Activated CD8-positive, alpha-beta memory T cell treated with anti-CD3 and anti-CD28 coated beads, Interleukin-2, amount 10 ng/mL, durations not matched to agents 7 days and 5 days (primary cell): ENCODE results near the gene CCDC92B. TPM values are rescaled to one million over a fixed set of nuclear protein-coding genes. Genes with fewer than 3 reads are reported as not detected.

Source experiments
- ATAC-seq: fragments of 150-1000 bp; cut with Tn5 transposase; one replicate; pipeline ENCODE4 v1.10.0; 2021; ENCODE audit warnings: moderate library complexity
- CTCF ChIA-PET: fragments of 350-600 bp; sonication (Branson Sonifier 250); formaldehyde crosslinking; loops from one replicate; lab custom pipeline; 2021; ENCODE audit warnings: antibody characterized with exemption; lab: Charles Lee
- DNase-seq: peaks from one replicate; pipeline ENCODE4 v3.0.0-alpha.2; 2020
- H3K27ac Mint-ChIP-seq: one replicate; pipeline ENCODE4 v1.8.0; 2021; ENCODE audit warnings: mild to moderate bottlenecking, mixed read lengths
- H3K27me3 Mint-ChIP-seq: one replicate; pipeline ENCODE4 v1.8.0; 2021; ENCODE audit warnings: mixed read lengths
- H3K36me3 Mint-ChIP-seq: one replicate; pipeline ENCODE4 v1.8.0; 2021; ENCODE audit warnings: mild to moderate bottlenecking, mixed read lengths
- H3K4me1 Mint-ChIP-seq: one replicate; pipeline ENCODE4 v1.8.0; 2021; ENCODE audit warnings: mixed read lengths
- H3K4me3 Mint-ChIP-seq: one replicate; pipeline ENCODE4 v1.8.0; 2021; ENCODE audit warnings: mild to moderate bottlenecking, moderate library complexity, mixed read lengths
- H3K9me3 Mint-ChIP-seq: one replicate; pipeline ENCODE4 v1.8.0; 2022; ENCODE audit warnings: low read depth, mixed read lengths
- total RNA-seq, 2 experiments: library from RNA; stranded (reverse); gene quantifications; one replicate each; pipeline ENCODE4 v1.2.3, GENCODE V29; 2021

CCDC92B gene
- total RNA-seq, 2 experiments from 2014 or later: 0.12 TPM; not detected in 1

DNA sequence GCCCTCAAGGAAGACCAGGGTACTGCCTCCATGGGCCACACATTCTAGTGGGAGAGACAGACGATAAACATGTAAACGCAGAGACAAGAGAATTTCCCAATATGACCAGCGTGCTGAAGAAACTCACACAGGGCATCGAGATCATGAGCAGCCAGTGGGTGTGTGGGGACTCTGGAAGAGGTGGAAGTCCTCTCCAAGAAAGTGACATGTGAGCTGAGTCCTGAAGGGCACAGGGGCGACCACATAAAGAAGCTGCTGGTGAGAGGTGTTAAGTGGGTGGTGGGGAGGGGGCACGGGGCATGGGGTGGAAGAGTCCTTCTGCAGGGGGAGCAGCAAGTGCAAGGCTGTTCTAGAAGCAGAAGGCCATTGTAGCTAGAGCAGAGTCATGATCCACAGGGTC lies 25.8 kb upstream of the CCDC92B start:
- Mint-ChIP-seq H3K36me3 (no peaks in the 10 kb centered on the region), H3K9me3 (no peaks in the 10 kb centered on the region), H3K4me3 (no peak overlapping the region), H3K27ac (no peak overlapping the region), H3K27me3 (peaks cover 48% of the 10 kb centered on the region), H3K4me1 (peaks cover 7% of the 10 kb centered on the region)
- CTCF ChIA-PET: interaction anchor here (3.5 kb wide), 1 partner anchor 11 kb away, joined by 17 read pairs; no protein-coding TSS in a partner anchor
- DNase-seq (no peak), ATAC-seq (no peak)

DNA sequence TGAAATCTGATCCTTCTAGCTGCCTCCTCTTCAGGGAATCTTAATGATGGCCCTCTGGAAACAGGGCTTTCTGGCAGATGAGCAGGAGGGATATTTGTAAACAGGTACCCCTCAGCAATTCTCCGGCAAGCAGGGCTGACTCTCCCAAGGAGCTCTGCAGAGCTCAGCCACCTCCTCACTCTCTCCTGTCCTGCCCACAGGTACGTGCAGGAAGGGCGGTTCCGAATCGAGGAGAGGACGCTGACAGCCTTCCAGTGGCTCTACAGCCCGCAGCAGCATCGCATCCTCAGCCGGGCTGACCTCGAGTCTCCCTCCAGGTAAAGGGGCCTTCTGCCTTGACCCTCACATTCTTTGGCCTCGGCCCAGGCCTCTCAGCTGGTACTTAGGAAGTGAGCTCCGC lies 20.7 kb upstream of the CCDC92B start:
- DNase-seq (no peak), ATAC-seq (no peak)
- H3K9me3 Mint-ChIP-seq: no peaks in the 10 kb centered on the region
- H3K27me3 Mint-ChIP-seq: peaks cover 25% of the 10 kb centered on the region
- H3K27ac Mint-ChIP-seq: no peak overlapping the region
- H3K4me1 Mint-ChIP-seq: no peaks in the 10 kb centered on the region
- H3K36me3 Mint-ChIP-seq: no peaks in the 10 kb centered on the region
- no peak overlapping the region for H3K4me3 Mint-ChIP-seq
- CTCF ChIA-PET: interaction anchor here (1.2 to 1.6 kb wide), 2 partner anchors 8 to 146 kb away, joined by 3 to 4 read pairs; no protein-coding TSS in a partner anchor

DNA sequence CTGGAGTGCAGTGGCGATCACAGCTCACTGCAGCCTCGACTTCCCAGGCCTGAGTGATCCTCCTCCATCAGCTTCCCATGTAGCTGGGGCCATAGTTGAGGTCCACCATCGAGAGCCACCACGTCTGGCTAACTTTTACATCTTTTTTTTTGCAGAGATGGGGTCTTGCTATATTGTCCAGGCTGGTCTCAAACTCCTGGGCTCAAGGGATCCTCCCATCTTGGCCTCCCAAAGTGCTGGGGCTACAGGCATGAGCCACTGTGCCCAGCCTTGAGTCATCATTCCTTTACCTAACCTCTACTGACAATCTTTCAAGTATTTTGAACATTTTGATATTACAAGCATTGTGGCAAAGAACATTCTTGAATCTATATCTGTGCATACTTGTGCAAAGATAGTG lies 9.4 kb upstream of the CCDC92B start:
- Mint-ChIP-seq H3K27me3 (peaks cover 37% of the 10 kb centered on the region), H3K4me1 (no peaks in the 10 kb centered on the region), H3K4me3 (no peak overlapping the region), H3K36me3 (no peaks in the 10 kb centered on the region), H3K27ac (no peak overlapping the region), H3K9me3 (no peaks in the 10 kb centered on the region)
- no peak for DNase-seq
- no peak for ATAC-seq
- CTCF ChIA-PET: no interaction called here

DNA sequence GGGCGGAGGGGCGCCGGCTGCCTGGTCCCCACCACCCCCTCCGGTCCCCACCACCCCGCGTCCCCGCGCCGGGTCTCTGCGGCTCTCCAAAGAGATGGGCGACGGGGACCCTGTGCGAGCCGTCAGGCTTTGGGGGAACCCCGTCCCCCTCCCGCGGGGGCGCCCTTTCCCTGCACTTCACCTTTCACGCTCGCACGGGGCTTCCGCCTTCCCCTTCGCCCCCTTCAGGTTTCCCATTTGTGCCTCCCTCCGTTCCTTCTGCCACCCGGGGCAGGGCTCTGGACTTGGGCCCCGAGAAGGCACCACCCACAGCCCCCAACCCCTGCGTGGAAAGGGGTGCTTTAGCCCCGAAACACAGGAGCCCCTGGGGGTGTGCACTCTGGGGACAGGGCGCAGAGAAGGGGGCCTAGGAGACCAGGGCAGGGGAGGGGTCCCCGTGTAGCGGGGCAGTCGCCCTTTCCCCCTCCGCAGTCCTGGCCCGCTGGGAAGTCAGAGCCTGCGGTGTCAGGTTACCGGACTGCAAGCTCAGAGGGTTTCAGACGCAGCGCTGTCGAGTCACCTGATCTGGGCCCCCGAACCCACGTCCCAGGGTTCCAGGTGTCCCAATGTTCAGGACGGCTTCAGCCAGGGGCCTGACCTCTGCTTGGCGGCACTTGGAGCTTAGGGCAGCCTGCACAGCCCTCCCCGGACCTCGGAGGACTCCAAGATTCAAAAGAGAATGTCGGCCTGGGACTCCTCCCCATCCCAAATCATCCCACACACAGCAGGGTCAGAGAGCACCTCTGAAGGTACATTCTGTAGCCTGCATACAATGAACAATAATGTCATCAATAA lies 6.7 kb upstream of the CCDC92B start:
- Mint-ChIP-seq H3K36me3 (no peaks in the 10 kb centered on the region), H3K27me3 (peaks cover 55% of the 10 kb centered on the region), H3K4me1 (no peaks in the 10 kb centered on the region), H3K9me3 (no peaks in the 10 kb centered on the region), H3K27ac (no peak overlapping the region), H3K4me3 (no peak overlapping the region)
- CTCF ChIA-PET: no interaction called here
- ATAC-seq: no peak
- DNase-seq: no peak

DNA sequence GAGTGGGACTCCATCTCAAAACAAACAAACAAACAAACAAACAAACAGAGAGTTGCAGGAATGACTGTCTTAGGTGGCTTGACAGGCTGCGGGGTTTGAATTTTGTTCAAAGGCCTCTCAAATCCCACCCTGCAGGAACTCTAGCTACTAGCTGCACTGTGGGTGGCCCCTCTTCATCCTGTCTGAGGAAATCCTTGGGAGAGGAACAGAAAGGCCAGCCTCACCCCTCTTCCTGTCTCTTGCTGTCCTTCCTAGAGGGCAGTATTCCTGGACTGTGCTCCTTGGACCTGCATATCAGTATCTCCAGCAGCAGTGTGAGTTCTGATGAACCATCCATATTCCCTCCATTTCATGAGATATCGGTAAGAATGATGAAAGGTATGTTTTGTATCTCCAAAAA lies 2.0 kb upstream of the CCDC92B start:
- Mint-ChIP-seq H3K36me3 (no peaks in the 10 kb centered on the region), H3K4me1 (no peaks in the 10 kb centered on the region), H3K27ac (no peak overlapping the region), H3K4me3 (no peak overlapping the region), H3K27me3 (peaks cover 59% of the 10 kb centered on the region), H3K9me3 (no peaks in the 10 kb centered on the region)
- ATAC-seq (no peak), DNase-seq (no peak)
- CTCF ChIA-PET: no interaction called here

DNA sequence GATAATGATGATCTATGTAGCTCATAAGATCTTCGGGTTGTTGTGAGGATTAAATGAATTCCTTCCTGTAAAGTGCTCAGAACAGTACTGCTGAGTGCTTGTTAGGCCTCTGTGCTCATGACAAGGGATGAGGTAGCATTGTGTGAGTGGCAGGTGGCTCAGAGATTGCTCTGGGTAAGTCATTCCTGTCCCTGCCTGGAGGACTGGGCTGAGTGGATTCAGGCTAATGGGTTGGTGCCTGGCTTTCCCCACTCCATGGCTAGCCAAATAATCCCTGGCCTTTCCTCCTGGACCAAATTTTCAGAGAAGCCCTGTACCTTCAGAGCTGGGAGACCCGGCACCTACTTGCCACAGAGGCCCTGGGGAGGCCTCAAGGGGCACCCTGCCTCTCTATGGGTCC lies 1.3 kb upstream of the CCDC92B start:
- ATAC-seq (no peak), DNase-seq (no peak)
- CTCF ChIA-PET: no interaction called here
- H3K4me3 Mint-ChIP-seq: no peak overlapping the region
- H3K4me1 Mint-ChIP-seq: no peaks in the 10 kb centered on the region
- no peaks in the 10 kb centered on the region for H3K36me3 Mint-ChIP-seq
- peaks cover 56% of the 10 kb centered on the region for H3K27me3 Mint-ChIP-seq
- H3K27ac Mint-ChIP-seq: no peak overlapping the region
- no peaks in the 10 kb centered on the region for H3K9me3 Mint-ChIP-seq

DNA sequence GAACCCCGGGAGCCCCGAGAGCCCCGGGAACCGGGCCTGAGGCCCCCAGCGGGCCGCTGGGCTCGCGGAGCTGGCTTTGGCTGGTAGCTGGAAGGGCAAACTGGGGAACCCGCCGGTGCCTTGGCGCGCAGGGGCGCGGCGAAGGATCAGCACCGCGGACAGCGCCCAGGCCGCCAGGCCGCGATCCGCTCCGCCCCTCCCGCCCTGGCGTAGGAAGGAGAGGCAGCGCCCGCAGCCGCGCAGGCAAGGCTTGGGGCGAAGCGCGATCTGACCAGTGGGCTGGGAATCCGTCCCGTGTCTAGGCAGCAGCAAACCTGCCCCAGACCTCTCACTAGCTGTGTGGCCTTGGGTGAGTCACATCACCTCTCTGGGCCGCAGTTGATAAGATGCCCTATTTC lies 331 bp upstream of the CCDC92B start:
- Mint-ChIP-seq H3K27ac (no peak overlapping the region), H3K36me3 (no peaks in the 10 kb centered on the region), H3K9me3 (no peaks in the 10 kb centered on the region), H3K4me1 (no peaks in the 10 kb centered on the region), H3K27me3 (peaks cover 59% of the 10 kb centered on the region), H3K4me3 (no peak overlapping the region)
- DNase-seq (peak; percentile 74), ATAC-seq (peak; percentile 98)
- CTCF ChIA-PET: no interaction called here

DNA sequence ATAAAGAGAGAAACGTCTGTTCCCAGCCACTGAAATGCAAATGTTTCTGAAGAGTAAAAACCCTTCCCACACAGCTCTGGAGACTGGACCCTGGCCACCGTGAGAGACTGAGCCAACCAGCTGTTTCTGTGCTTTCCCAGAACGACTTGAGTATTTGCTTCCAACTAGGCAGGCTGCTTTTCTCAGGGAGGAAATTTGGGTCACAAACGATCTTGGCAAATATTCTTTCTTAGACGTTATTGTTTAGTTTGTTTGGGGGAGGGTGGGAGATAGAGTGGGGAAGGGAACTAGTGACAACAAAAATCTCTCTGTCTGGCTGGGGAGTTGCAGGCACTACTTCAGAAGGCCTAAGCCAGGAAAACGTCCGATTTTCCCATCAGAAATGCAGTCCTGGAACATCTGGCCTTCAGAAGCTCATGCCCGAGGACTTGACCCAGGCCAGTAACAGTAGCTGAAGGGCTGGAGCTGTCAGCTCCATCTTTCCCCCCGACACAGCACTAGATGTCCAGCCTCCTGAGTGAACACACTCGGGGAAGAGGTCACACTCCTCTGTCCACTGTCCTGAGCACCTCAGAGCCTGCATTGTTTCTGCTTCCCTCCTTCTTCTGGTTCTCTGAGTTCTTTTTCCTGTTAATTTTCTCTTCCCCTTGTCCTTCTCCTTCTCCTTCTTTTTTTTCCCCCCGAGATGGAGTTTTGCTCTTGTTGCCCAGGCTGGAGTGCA lies 4.0 kb downstream of the CCDC92B start:
- Mint-ChIP-seq H3K4me1 (no peaks in the 10 kb centered on the region), H3K36me3 (no peaks in the 10 kb centered on the region), H3K9me3 (no peaks in the 10 kb centered on the region), H3K27me3 (peaks cover 39% of the 10 kb centered on the region), H3K4me3 (no peak overlapping the region), H3K27ac (no peak overlapping the region)
- DNase-seq (no peak), ATAC-seq (no peak)
- CTCF ChIA-PET: no interaction called here

DNA sequence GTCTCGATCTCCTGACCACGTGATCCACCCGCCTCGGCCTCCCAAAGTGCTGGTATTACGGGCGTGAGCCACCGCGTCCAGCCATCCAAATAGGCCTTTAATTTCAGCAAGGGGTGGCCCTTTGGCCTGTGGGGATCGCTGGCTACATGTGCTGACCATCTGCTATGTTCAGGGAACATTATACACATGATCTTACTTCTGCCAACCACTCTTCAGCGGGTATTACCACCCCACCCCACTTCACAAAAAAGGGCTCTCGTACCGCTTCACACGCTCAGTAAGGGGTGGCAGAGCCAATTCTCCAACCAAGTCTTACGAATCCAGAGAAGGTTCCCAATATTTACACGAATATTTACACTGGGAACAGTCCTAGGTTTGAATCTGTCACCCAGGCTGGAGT lies 11.8 kb downstream of the CCDC92B start:
- DNase-seq (no peak), ATAC-seq (no peak)
- CTCF ChIA-PET: interaction anchor here (1.0 kb wide), 1 partner anchor 49 kb away, joined by 4 read pairs; no protein-coding TSS in a partner anchor
- Mint-ChIP-seq H3K9me3 (no peaks in the 10 kb centered on the region), H3K4me3 (no peak overlapping the region), H3K27me3 (peaks cover 3% of the 10 kb centered on the region), H3K4me1 (no peaks in the 10 kb centered on the region), H3K36me3 (no peaks in the 10 kb centered on the region), H3K27ac (no peak overlapping the region)

DNA sequence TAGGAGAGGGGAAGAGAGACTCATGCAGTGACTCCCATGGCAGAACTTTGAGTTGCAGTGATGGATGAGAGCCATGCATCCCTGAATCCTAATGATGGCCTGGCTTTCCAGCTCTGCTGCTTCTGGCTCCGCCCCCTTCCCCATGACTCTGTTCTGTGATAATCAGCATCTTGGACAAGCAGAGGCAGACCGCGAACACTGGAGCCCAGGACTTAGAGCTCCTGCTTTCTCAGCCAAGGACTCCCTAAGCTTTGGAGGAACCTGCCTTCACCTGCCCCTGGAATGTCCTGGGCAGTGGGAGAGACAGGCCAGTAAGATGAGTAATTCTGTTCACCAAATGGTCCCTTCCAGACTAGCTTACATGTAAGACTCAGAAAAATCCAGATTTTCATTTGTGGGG lies 12.5 kb downstream of the CCDC92B start:
- Mint-ChIP-seq H3K27me3 (no peaks in the 10 kb centered on the region), H3K9me3 (no peaks in the 10 kb centered on the region), H3K27ac (no peak overlapping the region), H3K4me1 (no peaks in the 10 kb centered on the region), H3K36me3 (no peaks in the 10 kb centered on the region), H3K4me3 (no peak overlapping the region)
- ATAC-seq (no peak), DNase-seq (no peak)
- CTCF ChIA-PET: interaction anchor here (0.7 to 1.0 kb wide), 2 partner anchors 10 to 49 kb away, joined by 4 read pairs; no protein-coding TSS in a partner anchor

DNA sequence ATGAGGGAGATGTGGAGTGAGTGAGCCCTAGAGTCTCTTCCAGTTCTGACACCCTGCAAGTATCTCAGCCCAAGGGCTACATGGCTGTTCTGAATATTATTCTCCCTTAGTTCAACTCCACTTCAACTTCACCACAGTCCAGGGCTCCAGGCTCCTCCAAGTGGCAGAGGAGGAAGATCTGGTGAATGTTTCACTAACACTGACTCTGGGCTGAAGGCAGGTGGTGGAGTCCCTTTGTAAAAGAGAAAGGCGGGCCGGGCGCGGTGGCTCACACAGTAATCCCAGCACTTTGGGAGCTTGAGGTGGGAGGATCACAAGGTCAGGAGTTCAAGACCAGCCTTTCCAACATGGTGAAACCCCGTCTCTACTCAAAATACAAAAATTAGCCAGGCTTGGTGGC lies 13.6 kb downstream of the CCDC92B start:
- ATAC-seq (no peak), DNase-seq (no peak)
- Mint-ChIP-seq H3K4me3 (no peak overlapping the region), H3K36me3 (no peaks in the 10 kb centered on the region), H3K27ac (no peak overlapping the region), H3K27me3 (no peaks in the 10 kb centered on the region), H3K4me1 (no peaks in the 10 kb centered on the region), H3K9me3 (no peaks in the 10 kb centered on the region)
- CTCF ChIA-PET: no interaction called here

DNA sequence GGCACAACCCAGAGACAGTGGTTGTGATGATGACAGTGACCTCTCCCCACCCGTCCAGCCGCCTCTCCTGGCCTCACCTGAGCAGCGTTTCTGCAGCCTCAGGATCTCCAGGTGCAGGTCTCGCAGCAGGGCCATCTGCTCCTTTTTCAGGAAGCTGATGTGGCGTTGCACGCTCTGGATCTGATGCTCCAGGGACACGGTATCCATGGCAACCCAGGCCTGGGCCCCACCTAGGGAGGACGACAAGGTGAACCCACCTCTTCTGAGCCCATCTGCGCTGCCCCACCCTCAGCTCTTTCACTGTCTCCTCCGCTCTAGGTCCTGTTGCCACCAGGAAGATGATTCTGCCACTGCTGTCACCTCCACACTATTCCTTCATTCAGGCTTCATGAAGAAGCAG lies 14.5 kb downstream of the CCDC92B start:
- no peak overlapping the region for H3K27ac Mint-ChIP-seq
- H3K4me3 Mint-ChIP-seq: no peak overlapping the region
- no peaks in the 10 kb centered on the region for H3K4me1 Mint-ChIP-seq
- ATAC-seq (no peak), DNase-seq (no peak)
- CTCF ChIA-PET: no interaction called here
- H3K27me3 Mint-ChIP-seq: no peaks in the 10 kb centered on the region
- H3K36me3 Mint-ChIP-seq: no peaks in the 10 kb centered on the region
- H3K9me3 Mint-ChIP-seq: no peaks in the 10 kb centered on the region

DNA sequence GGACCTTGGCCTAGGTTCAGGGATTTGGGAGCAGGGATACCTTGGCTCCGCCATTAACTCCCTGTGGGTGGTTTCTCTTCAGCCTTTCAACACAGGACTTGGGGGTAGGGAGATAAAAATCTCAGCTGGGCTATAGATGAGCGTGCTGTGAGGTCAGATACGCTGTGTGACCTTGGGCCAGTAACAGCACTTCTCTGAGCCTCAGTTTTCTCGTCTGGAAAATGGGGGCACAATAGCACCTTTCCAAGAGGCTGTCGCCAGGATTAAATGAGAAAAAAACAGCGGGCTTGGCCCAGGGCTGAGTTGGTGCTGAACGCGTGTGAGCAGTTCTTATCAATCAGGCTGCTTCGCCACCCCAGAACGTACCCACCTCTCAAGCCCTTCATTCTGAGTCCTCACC lies 17.6 kb downstream of the CCDC92B start:
- no peaks in the 10 kb centered on the region for H3K36me3 Mint-ChIP-seq
- H3K27me3 Mint-ChIP-seq: peaks cover 11% of the 10 kb centered on the region
- no peak for DNase-seq
- CTCF ChIA-PET: no interaction called here
- no peaks in the 10 kb centered on the region for H3K4me1 Mint-ChIP-seq
- no peak for ATAC-seq
- H3K4me3 Mint-ChIP-seq: no peak overlapping the region
- no peaks in the 10 kb centered on the region for H3K9me3 Mint-ChIP-seq
- H3K27ac Mint-ChIP-seq: no peak overlapping the region
